ENCODE data around the gene CHML. TPM values are rescaled to one million over a fixed set of nuclear protein-coding genes. Genes with fewer than 3 reads are reported as not detected.

CHML gene
- total and polyA plus RNA-seq, 2 of the 8 experiments (the other 6 are each of a cell fraction or from before 2014, with no cell fraction given) = 11.5 to 82.4 TPM

DNA sequence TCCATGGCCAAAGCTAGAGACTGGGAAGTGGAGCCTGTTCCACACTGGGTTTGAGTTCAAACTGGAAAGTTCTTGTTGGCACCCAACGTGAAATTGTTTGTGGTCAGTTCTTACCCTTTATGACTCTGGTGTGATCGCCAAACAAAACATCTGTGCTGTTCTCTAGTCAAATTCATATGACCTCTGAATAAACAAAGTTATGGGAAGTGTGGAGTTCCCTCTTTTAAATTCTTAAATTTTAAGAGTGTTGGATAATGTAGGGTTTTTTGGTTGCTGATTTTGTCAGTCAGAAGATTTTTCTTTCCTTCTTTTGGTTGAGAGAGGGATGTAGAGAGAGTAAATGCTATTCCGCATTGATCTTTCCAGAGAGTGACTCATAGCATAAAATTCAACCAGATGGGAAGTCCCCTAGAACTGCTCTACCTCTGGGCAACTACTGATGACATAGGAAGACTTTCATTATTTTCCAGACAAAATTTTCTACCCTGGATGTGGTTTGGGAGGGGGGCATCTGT lies 36.4 kb downstream of the CHML start:
- H2BK5ac ChIP-seq (ENCODE audit: low read depth, low read length) = no peak overlapping the region
- no peaks in the 10 kb centered on the region for H3K4me1 ChIP-seq (replicated peaks in 1 of 4; ENCODE audit: control insufficient read depth in 3 of 4, insufficient read depth in 4 of 4, low read length in 3 of 4)
- no peak overlapping the region for H3K4ac ChIP-seq (replicated peaks; ENCODE audit: insufficient read length, low read depth, low read length)
- H3K36me3 ChIP-seq (ENCODE audit: control insufficient read depth in 2 of 4, insufficient read depth in 4 of 4, low read length in 3 of 4) = no peaks in the 10 kb centered on the region; a peak in 1 of 8 replicates
- no peak overlapping the region for H3K14ac ChIP-seq (ENCODE audit: insufficient read length)
- FAIRE-seq (no peak), DNase-seq (ENCODE audit: low read depth in 1 of 2, low spot score in 2 of 2) (no peak)
- ChIA-PET POLR2A (ENCODE audit: partially characterized antibody) (interaction anchor here (0.5 kb wide), 1 partner anchor 289 kb away, joined by 3 read pairs; no protein-coding TSS in a partner anchor), CTCF (ENCODE audit: partially characterized antibody) (no interaction called here)
- 93% methylated on average over 3 of the region's 3 CpGs; no CpG with 5 or more reads in 1 of the 2 experiments for WGBS, 2 experiments (ENCODE audit: extremely low coverage in 1 of 2, insufficient coverage in 1 of 2, insufficient read length in 1 of 2, insufficient replicate concordance in 2 of 2, low coverage in 1 of 2, low lambda C conversion rate in 2 of 2, missing lambda C conversion rate in 1 of 2)
- H4K20me1 ChIP-seq (replicated peaks in 1 of 2; ENCODE audit: control insufficient read depth in 1 of 2, insufficient read depth in 2 of 2, low read length in 2 of 2) = no peaks in the 10 kb centered on the region
- H4K8ac ChIP-seq (ENCODE audit: extremely low read depth, insufficient read depth, low read length) = no peak overlapping the region
- H3K4me2 ChIP-seq (ENCODE audit: insufficient read depth in 1 of 2, low read depth in 2 of 2, low read length in 2 of 2) = no peak overlapping the region
- no peak overlapping the region for H3K18ac ChIP-seq (ENCODE audit: extremely low read depth, low read length)
- H3K27ac ChIP-seq (ENCODE audit: low read depth, low read length) = no peak overlapping the region
- H3K27me3 ChIP-seq (replicated peaks in 1 of 4; ENCODE audit: control insufficient read depth in 3 of 4, extremely low read depth in 1 of 4, insufficient read depth in 3 of 4, low read length in 3 of 4) = no peaks in the 10 kb centered on the region
- H2BK120ac ChIP-seq (replicated peaks; ENCODE audit: low read depth, low read length) = no peak overlapping the region
- H2AK5ac ChIP-seq (ENCODE audit: low read depth, low read length) = no peak overlapping the region
- TF ChIP-seq, protein P1, sequence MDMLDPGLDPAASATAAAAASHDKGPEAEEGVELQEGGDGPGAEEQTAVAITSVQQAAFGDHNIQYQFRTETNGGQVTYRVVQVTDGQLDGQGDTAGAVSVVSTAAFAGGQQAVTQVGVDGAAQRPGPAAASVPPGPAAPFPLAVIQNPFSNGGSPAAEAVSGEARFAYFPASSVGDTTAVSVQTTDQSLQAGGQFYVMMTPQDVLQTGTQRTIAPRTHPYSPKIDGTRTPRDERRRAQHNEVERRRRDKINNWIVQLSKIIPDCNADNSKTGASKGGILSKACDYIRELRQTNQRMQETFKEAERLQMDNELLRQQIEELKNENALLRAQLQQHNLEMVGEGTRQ (IDR thresholded peaks at IDR 0.05; ENCODE audit: low read length) = no peak
- no peak for TF ChIP-seq TEAD4 (IDR thresholded peaks at IDR 0.05; ENCODE audit: low read depth, low read length)
- TF ChIP-seq JUND (IDR thresholded peaks at IDR 0.05; ENCODE audit: low read length) = no peak
- no peak for TF ChIP-seq BCL11A (IDR thresholded peaks at IDR 0.05; ENCODE audit: low read depth in 2 of 2, low read length in 2 of 2)
- no peak for TF ChIP-seq SP2 (IDR thresholded peaks at IDR 0.05; ENCODE audit: low read length)
- TF ChIP-seq YY1 (IDR thresholded peaks at IDR 0.05; ENCODE audit: low read depth, low read length) = no peak
- no peak for TF ChIP-seq POLR2AphosphoS5 (IDR thresholded peaks at IDR 0.05; ENCODE audit: low read depth, low read length)
- TF ChIP-seq NANOG (IDR thresholded peaks at IDR 0.05; ENCODE audit: insufficient read depth, low read depth, low read length, poor library complexity, severe bottlenecking) = no peak
- TF ChIP-seq CBX5 (IDR thresholded peaks at IDR 0.05; ENCODE audit: low read depth, low read length) = no peak
- TF ChIP-seq ZNF274 (IDR thresholded peaks at IDR 0.05; ENCODE audit: borderline replicate concordance, extremely low read depth, low read length) = no peak
- no peak for TF ChIP-seq SIX5 (IDR thresholded peaks at IDR 0.05; ENCODE audit: low read depth, low read length)
- TF ChIP-seq CREB1 (IDR thresholded peaks at IDR 0.05) = no peak
- H2BK12ac ChIP-seq (ENCODE audit: low read depth, low read length) = no peak overlapping the region
- no peak overlapping the region for H2BK20ac ChIP-seq (ENCODE audit: low read length)
- H3K79me2 ChIP-seq (ENCODE audit: control insufficient read depth in 1 of 2, insufficient read depth in 2 of 2, low read length in 2 of 2) = no peaks in the 10 kb centered on the region
- no peak overlapping the region for H3K56ac ChIP-seq (replicated peaks; ENCODE audit: insufficient read length, low read depth, low read length)
- no peak overlapping the region for H2AFZ ChIP-seq (ENCODE audit: low read length)
- no peak overlapping the region for H3K4me3 ChIP-seq (ENCODE audit: extremely low read depth in 1 of 4, insufficient read depth in 2 of 4, low read depth in 3 of 4, low read length in 4 of 4)
- H3K79me1 ChIP-seq (ENCODE audit: low read depth, low read length) = no peaks in the 10 kb centered on the region
- no peak overlapping the region for H3K9ac ChIP-seq (replicated peaks in 1 of 4; ENCODE audit: extremely low read depth in 1 of 4, low read depth in 3 of 4, low read length in 3 of 4)
- H3K9me3 ChIP-seq (ENCODE audit: insufficient read depth in 2 of 2, low read depth in 1 of 2, low read length in 1 of 2) = no peaks in the 10 kb centered on the region
- no peak overlapping the region for H3K23ac ChIP-seq (ENCODE audit: insufficient read length)
- no peak overlapping the region for H4K91ac ChIP-seq (replicated peaks; ENCODE audit: insufficient read length, low read length)
- no peaks in the 10 kb centered on the region for H3K23me2 ChIP-seq (ENCODE audit: low read depth, low read length)
- no peak overlapping the region for H2BK15ac ChIP-seq (ENCODE audit: low read length)
- no peak overlapping the region for H4K5ac ChIP-seq (ENCODE audit: insufficient read length, low read depth, low read length)

All from H1 (cell line).